ENCODE data around the gene PCBP3. TPM values are rescaled to one million over a fixed set of nuclear protein-coding genes. Genes with fewer than 3 reads are reported as not detected.

The PCBP3 gene
- total RNA-seq, 4 donors from 2014 or later = 0.47 to 5.3 (median 1.0) TPM; not detected in 1

- TF ChIP-seq, protein P1, sequence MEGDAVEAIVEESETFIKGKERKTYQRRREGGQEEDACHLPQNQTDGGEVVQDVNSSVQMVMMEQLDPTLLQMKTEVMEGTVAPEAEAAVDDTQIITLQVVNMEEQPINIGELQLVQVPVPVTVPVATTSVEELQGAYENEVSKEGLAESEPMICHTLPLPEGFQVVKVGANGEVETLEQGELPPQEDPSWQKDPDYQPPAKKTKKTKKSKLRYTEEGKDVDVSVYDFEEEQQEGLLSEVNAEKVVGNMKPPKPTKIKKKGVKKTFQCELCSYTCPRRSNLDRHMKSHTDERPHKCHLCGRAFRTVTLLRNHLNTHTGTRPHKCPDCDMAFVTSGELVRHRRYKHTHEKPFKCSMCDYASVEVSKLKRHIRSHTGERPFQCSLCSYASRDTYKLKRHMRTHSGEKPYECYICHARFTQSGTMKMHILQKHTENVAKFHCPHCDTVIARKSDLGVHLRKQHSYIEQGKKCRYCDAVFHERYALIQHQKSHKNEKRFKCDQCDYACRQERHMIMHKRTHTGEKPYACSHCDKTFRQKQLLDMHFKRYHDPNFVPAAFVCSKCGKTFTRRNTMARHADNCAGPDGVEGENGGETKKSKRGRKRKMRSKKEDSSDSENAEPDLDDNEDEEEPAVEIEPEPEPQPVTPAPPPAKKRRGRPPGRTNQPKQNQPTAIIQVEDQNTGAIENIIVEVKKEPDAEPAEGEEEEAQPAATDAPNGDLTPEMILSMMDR (IDR thresholded peaks at IDR 0.05) = no peak
- TF ChIP-seq POLR2A (IDR thresholded peaks at IDR 0.05) = no peak
- peaks cover 0 to 10% (median 0%) of the 10 kb centered on the region in 4 donors for H3K27me3 ChIP-seq
- no peaks in the 10 kb centered on the region for H3K9me3 ChIP-seq
- H3K4me1 ChIP-seq = no peaks in the 10 kb centered on the region
- H3K27ac ChIP-seq = no peak overlapping the region
- H3K36me3 ChIP-seq = no peaks in the 10 kb centered on the region
- no peak overlapping the region for H3K4me3 ChIP-seq
- WGBS, 2 donors = 46 to 48% methylated on average over 8 of the region's 8 CpGs
- no peak for DNase-seq
- intact Hi-C loops (cut with DNase I) = no loop called here
These were observed 153.8 kb downstream of the PCBP3 start for GRCh38 chr21:45797338-45797737.

GRCh38 chr21:45799765-45800338 is 156.3 kb downstream of the PCBP3 start:
- Histone ChIP-seq H3K27me3 (peaks cover 0 to 6% (median 0%) of the 10 kb centered on the region in 4 donors), H3K27ac (no peak overlapping the region), H3K36me3 (no peaks in the 10 kb centered on the region), H3K4me1 (no peaks in the 10 kb centered on the region), H3K9me3 (no peaks in the 10 kb centered on the region), H3K4me3 (no peak overlapping the region)
- intact Hi-C loops (cut with DNase I) = no loop called here
- DNase-seq = no peak
- no peak for TF ChIP-seq POLR2A (IDR thresholded peaks at IDR 0.05)
- TF ChIP-seq, protein P1 (IDR thresholded peaks at IDR 0.05) = no peak
- 82 to 86% methylated on average over 3 to 6 of the region's 9 CpGs for WGBS, 2 donors

GRCh38 chr21:45800339-45801080 is 157.0 kb downstream of the PCBP3 start:
- H3K9me3 ChIP-seq = no peaks in the 10 kb centered on the region
- 65 to 75% methylated on average over 5 to 11 of the region's 14 CpGs for WGBS, 2 donors
- no peak overlapping the region for H3K4me3 ChIP-seq
- TF ChIP-seq POLR2A (IDR thresholded peaks at IDR 0.05) = no peak
- TF ChIP-seq, protein P1 (IDR thresholded peaks at IDR 0.05) = no peak
- no peaks in the 10 kb centered on the region for H3K4me1 ChIP-seq
- no peaks in the 10 kb centered on the region for H3K36me3 ChIP-seq
- H3K27me3 ChIP-seq = peaks cover 0 to 7% (median 0%) of the 10 kb centered on the region in 4 donors
- H3K27ac ChIP-seq = no peak overlapping the region
- intact Hi-C loops (cut with DNase I) = no loop called here
- DNase-seq = no peak

GRCh38 chr21:45801129-45801964 is 157.8 kb downstream of the PCBP3 start:
- H3K9me3 ChIP-seq = no peaks in the 10 kb centered on the region
- intact Hi-C loops (cut with DNase I) = no loop called here
- no peaks in the 10 kb centered on the region for H3K4me1 ChIP-seq
- TF ChIP-seq, protein P1 (IDR thresholded peaks at IDR 0.05) = no peak
- TF ChIP-seq POLR2A (IDR thresholded peaks at IDR 0.05) = no peak
- H3K27me3 ChIP-seq = peaks cover 0 to 12% (median 0%) of the 10 kb centered on the region in 4 donors
- H3K36me3 ChIP-seq = no peaks in the 10 kb centered on the region
- DNase-seq = no peak
- H3K27ac ChIP-seq = no peak overlapping the region
- H3K4me3 ChIP-seq = no peak overlapping the region
- 82 to 91% methylated on average over 6 of the region's 7 CpGs for WGBS, 2 donors
